T-cell (primary cell): ENCODE measurements around the gene TTLL13. TPM values are rescaled to one million over a fixed set of nuclear protein-coding genes. Genes with fewer than 3 reads are reported as not detected.

Experiments
- ATAC-seq, 4 experiments: fragments of 200-7000 bp in 3 of 4; fragments of 150-1000 bp in 1 of 4; cut with Tn5 transposase; replicated peaks in 1 of 4; 1 replicate in 3 of 4; 2 replicates in 1 of 4; pipeline ENCODE4 v1.10.0; 2021; ENCODE audit warnings: moderate library complexity in 3 of 4, mild to moderate bottlenecking in 2 of 4, moderate number of reproducible peaks in 1 of 4
- CTCF ChIA-PET, 2 donors: fragments of 300-600 bp; sonication (Branson Sonifier 250); formaldehyde crosslinking; loops; one replicate each; lab custom pipeline; 2022; ENCODE audit warnings: antibody characterized with exemption in 2 of 2; lab: Charles Lee
- POLR2A ChIA-PET, 2 donors: fragments of 300-600 bp; sonication (Branson Sonifier 250); formaldehyde crosslinking; loops; one replicate each; lab custom pipeline; 2022; ENCODE audit warnings: antibody characterized with exemption in 2 of 2; lab: Charles Lee
- DNase-seq, 35 experiments: peaks; one replicate each; pipeline versions ENCODE4 v3.0.0 to v3.0.0-alpha.2; 2013 to 2023
- H3K27ac ChIP-seq: one replicate; pipeline ENCODE4 v1.5.1; 2013; ENCODE audit warnings: low read length
- H3K27me3 ChIP-seq, 2 experiments: replicated peaks in 1 of 2; 1 replicate in 1 of 2; 2 replicates in 1 of 2; pipeline versions ENCODE4 v1.6.1 to v1.7.0; 2013; ENCODE audit warnings: low read length in 1 of 2, mixed read lengths in 1 of 2; ENCODE audit not compliant: control insufficient read depth in 2 of 2, insufficient read depth in 2 of 2; ENCODE audit errors: extremely low read depth in 1 of 2
- H3K36me3 ChIP-seq, 2 donors: 1 replicate in 1 of 2; 2 replicates in 1 of 2; pipeline versions ENCODE4 v1.6.1 to v1.7.0; 2013; ENCODE audit warnings: low read length in 1 of 2; ENCODE audit not compliant: control insufficient read depth in 2 of 2, insufficient read depth in 1 of 2; ENCODE audit errors: extremely low read depth in 1 of 2
- H3K4me1 ChIP-seq, 2 experiments: 1 replicate in 1 of 2; 2 replicates in 1 of 2; pipeline versions ENCODE4 v1.6.1 to v1.7.0; 2013; ENCODE audit warnings: low read length in 2 of 2, mixed read lengths in 1 of 2; ENCODE audit not compliant: insufficient read depth in 2 of 2, control insufficient read depth in 1 of 2; ENCODE audit errors: extremely low read depth in 1 of 2
- H3K4me3 ChIP-seq, 2 donors: 1 replicate in 1 of 2; 2 replicates in 1 of 2; pipeline versions ENCODE4 v1.5.1 to v1.7.0; 2013; ENCODE audit warnings: mild to moderate bottlenecking in 2 of 2, low read length in 1 of 2, moderate library complexity in 1 of 2; ENCODE audit not compliant: control insufficient read depth in 1 of 2; ENCODE audit errors: extremely low read depth in 1 of 2
- H3K9me3 ChIP-seq: 2 replicates; pipeline ENCODE4 v1.7.0; 2013
- H3K27ac Mint-ChIP-seq, 2 donors: one replicate each; pipeline ENCODE4 v1.8.0; 2020 to 2021; ENCODE audit warnings: mild to moderate bottlenecking in 2 of 2, mixed read lengths in 2 of 2
- H3K27me3 Mint-ChIP-seq, 2 donors: one replicate each; pipeline ENCODE4 v1.8.0; 2021 to 2022; ENCODE audit warnings: mixed read lengths in 2 of 2
- H3K36me3 Mint-ChIP-seq: one replicate; pipeline ENCODE4 v1.8.0; 2021; ENCODE audit warnings: mixed read lengths
- H3K4me1 Mint-ChIP-seq, 3 donors: one replicate each; pipeline ENCODE4 v1.8.0; 2020 to 2022; ENCODE audit warnings: mixed read lengths in 3 of 3, mild to moderate bottlenecking in 1 of 3
- H3K4me3 Mint-ChIP-seq, 3 donors: one replicate each; pipeline ENCODE4 v1.8.0; 2020 to 2022; ENCODE audit warnings: mild to moderate bottlenecking in 3 of 3, mixed read lengths in 3 of 3, moderate library complexity in 3 of 3
- H3K9me3 Mint-ChIP-seq, 3 donors: one replicate each; pipeline ENCODE4 v1.8.0; 2020 to 2022; ENCODE audit warnings: mixed read lengths in 3 of 3
- WGBS: methylation state at CpG from one replicate; pipeline ENCODE4 v1.1.5; 2013; ENCODE audit warnings: missing lambda C conversion rate; ENCODE audit not compliant: insufficient coverage; 5-methylcytosine and 5-hydroxymethylcytosine counted together
- total RNA-seq, 35 experiments: library from RNA in 6 of 35; stranded (reverse) in 6 of 35; fragments of 120-200 nt in 1 of 35; gene quantifications; one replicate each; pipeline versions ENCODE4 v1.2.1 to v1.2.4 and lab custom pipeline; 2013 to 2026

The TTLL13 gene
- total RNA-seq, 5 donors from 2014 or later (not counting 1 experiment from before 2014, with no cell fraction given), result 0.46 to 1.7 (median 0.70) TPM

DNA sequence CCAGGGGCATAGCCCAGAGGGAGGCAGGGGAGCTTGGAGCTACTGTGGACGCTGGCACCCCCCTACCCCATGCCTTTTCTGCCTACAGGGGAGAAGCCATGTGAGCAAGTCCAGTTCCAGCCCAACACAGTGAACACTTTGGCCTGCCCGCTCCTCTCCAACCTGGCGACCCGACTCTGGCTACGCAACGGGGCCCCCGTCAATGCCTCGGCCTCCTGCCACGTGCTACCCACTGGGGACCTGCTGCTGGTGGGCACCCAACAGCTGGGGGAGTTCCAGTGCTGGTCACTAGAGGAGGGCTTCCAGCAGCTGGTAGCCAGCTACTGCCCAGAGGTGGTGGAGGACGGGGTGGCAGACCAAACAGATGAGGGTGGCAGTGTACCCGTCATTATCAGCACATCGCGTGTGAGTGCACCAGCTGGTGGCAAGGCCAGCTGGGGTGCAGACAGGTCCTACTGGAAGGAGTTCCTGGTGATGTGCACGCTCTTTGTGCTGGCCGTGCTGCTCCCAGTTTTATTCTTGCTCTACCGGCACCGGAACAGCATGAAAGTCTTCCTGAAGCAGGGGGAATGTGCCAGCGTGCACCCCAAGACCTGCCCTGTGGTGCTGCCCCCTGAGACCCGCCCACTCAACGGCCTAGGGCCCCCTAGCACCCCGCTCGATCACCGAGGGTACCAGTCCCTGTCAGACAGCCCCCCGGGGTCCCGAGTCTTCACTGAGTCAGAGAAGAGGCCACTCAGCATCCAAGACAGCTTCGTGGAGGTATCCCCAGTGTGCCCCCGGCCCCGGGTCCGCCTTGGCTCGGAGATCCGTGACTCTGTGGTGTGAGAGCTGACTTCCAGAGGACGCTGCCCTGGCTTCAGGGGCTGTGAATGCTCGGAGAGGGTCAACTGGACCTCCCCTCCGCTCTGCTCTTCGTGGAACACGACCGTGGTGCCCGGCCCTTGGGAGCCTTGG is 21.3 kb upstream of the TTLL13 start:
- DNase-seq (no peak), ATAC-seq (no peak)
- H3K4me1 ChIP-seq, result peaks cover 24 to 42% of the 10 kb centered on the region in 2 experiments
- peaks cover 21 to 67% of the 10 kb centered on the region in 2 donors for H3K36me3 ChIP-seq
- POLR2A ChIA-PET, result interaction anchor here in 1 of 2 donors (0.6 to 1.3 kb wide), 3 partner anchors 8 to 132 kb away, joined by 3 to 5 read pairs (median 3); no protein-coding TSS in a partner anchor
- Mint-ChIP-seq H3K4me1 (peaks cover 43 to 44% (median 44%) of the 10 kb centered on the region in 3 donors), H3K4me3 (peak overlapping the region in 1 of 3 donors; percentile 20), H3K36me3 (peaks cover 35% of the 10 kb centered on the region), H3K9me3 (no peaks in the 10 kb centered on the region), H3K27me3 (no peaks in the 10 kb centered on the region), H3K27ac (peak overlapping the region in 1 of 2 donors; percentile 97)
- CTCF ChIA-PET, result interaction anchor here in 1 of 2 donors (0.6 kb wide), 1 partner anchor 36 kb away, joined by 3 read pairs; no protein-coding TSS in a partner anchor
- WGBS, result 93% methylated on average over 37 of the region's 38 CpGs
- no peak overlapping the region for H3K4me3 ChIP-seq
- no peaks in the 10 kb centered on the region for H3K27me3 ChIP-seq
- H3K27ac ChIP-seq, result peak overlapping the region; percentile 27
- no peaks in the 10 kb centered on the region for H3K9me3 ChIP-seq

DNA sequence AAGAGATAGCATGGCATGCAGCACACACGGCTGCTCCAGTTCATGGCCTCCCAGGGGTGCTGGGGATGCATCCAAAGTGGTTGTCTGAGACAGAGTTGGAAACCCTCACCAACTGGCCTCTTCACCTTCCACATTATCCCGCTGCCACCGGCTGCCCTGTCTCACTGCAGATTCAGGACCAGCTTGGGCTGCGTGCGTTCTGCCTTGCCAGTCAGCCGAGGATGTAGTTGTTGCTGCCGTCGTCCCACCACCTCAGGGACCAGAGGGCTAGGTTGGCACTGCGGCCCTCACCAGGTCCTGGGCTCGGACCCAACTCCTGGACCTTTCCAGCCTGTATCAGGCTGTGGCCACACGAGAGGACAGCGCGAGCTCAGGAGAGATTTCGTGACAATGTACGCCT is 20.4 kb upstream of the TTLL13 start:
- Histone ChIP-seq H3K36me3 (peaks cover 15 to 58% of the 10 kb centered on the region in 2 donors), H3K4me3 (no peak overlapping the region), H3K27me3 (no peaks in the 10 kb centered on the region), H3K27ac (peak overlapping the region; percentile 27), H3K9me3 (no peaks in the 10 kb centered on the region), H3K4me1 (peaks cover 24 to 46% of the 10 kb centered on the region in 2 experiments)
- ChIA-PET POLR2A (no interaction called here), CTCF (no interaction called here)
- Mint-ChIP-seq H3K4me3 (peak overlapping the region in 1 of 3 donors; percentile 20), H3K9me3 (no peaks in the 10 kb centered on the region), H3K36me3 (peaks cover 35% of the 10 kb centered on the region), H3K4me1 (peaks cover 43 to 45% (median 44%) of the 10 kb centered on the region in 3 donors), H3K27ac (peak overlapping the region; percentile 55 to 97), H3K27me3 (no peaks in the 10 kb centered on the region)
- WGBS, result 98% methylated on average over 11 of the region's 15 CpGs
- DNase-seq (no peak), ATAC-seq (no peak)

DNA sequence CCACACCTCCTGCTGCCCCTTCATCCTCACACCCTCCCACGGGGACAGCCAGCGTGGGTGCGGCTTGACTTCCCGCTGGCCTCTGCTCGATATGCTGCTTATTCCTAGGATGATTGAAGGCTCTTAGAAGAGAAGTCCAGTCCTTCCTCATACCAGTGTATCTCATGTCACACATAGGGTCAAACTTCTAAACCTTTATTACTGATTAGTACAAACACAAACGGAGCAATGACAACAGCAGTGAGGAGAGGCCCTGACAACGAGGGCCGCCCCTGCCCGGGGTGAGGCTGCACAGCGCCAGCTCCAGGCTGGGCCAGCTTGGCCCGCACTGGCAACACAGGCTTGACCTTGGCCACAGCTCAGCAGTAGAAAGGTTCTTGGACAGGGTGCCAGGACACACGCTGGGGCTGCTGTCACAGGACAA is 19.3 kb upstream of the TTLL13 start:
- Mint-ChIP-seq H3K27ac (peak overlapping the region; percentile 97 to 98), H3K9me3 (no peaks in the 10 kb centered on the region), H3K4me3 (peak overlapping the region in 2 of 3 donors; percentile 86 to 93), H3K27me3 (no peaks in the 10 kb centered on the region), H3K36me3 (peaks cover 32% of the 10 kb centered on the region), H3K4me1 (peaks cover 53 to 54% (median 53%) of the 10 kb centered on the region in 3 donors)
- peaks cover 32 to 55% of the 10 kb centered on the region in 2 experiments for H3K4me1 ChIP-seq
- 90% methylated on average over 6 of the region's 12 CpGs for WGBS
- peaks cover 10 to 48% of the 10 kb centered on the region in 2 donors for H3K36me3 ChIP-seq
- peak overlapping the region; percentile 92 for H3K27ac ChIP-seq
- POLR2A ChIA-PET, result interaction anchor here in 1 of 2 donors (1.3 kb wide), 1 partner anchor 310 kb away, joined by 3 read pairs; no protein-coding TSS in a partner anchor
- ATAC-seq (no peak), DNase-seq (no peak)
- H3K4me3 ChIP-seq, result peak overlapping the region; percentile 37 to 49
- no peaks in the 10 kb centered on the region for H3K27me3 ChIP-seq
- CTCF ChIA-PET, result interaction anchor here (0.5 to 1.4 kb wide), 4 partner anchors 9 to 112 kb away, joined by 3 to 6 read pairs (median 4); no protein-coding TSS in a partner anchor
- no peaks in the 10 kb centered on the region for H3K9me3 ChIP-seq

DNA sequence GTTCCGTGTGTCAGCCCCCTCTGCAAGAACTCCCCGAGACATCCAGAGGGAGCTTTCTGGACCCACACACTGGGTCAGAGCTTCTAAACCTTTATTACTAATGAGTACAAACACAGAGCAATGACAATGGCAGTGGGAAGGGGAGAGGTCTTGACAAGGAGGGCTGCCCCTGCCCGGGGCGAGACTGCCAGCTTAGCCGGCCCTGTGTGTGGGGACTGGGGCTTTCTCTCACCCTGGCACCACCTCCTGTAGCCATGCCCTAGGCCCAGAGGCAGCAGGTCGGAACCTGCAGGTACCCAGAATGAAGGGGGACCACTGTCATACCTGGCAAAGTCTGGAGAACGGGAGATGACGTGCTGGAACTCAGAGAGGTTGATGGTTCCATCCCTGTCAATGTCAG is 18.7 kb upstream of the TTLL13 start:
- H3K36me3 ChIP-seq, result peaks cover 10 to 42% of the 10 kb centered on the region in 2 donors
- WGBS, result 37% methylated on average over 2 of the region's 8 CpGs
- H3K27me3 Mint-ChIP-seq, result no peaks in the 10 kb centered on the region
- ChIA-PET POLR2A (interaction anchor here in 1 of 2 donors (0.6 to 1.3 kb wide), 4 partner anchors 29 to 309 kb away, joined by 3 to 6 read pairs (median 4); partner anchors contain the start of gene SEMA4B), CTCF (interaction anchor here in 1 of 2 donors (0.8 to 1.4 kb wide), 4 partner anchors 9 to 35 kb away, joined by 3 to 6 read pairs (median 5); partner anchors contain the start of gene NGRN)
- peak overlapping the region; percentile 37 to 60 for H3K4me3 ChIP-seq
- H3K27ac ChIP-seq, result peak overlapping the region; percentile 92
- H3K4me3 Mint-ChIP-seq, result peak overlapping the region; percentile 86 to 93 (median 88)
- peaks cover 32% of the 10 kb centered on the region for H3K36me3 Mint-ChIP-seq
- peaks cover 32 to 57% of the 10 kb centered on the region in 2 experiments for H3K4me1 ChIP-seq
- H3K27ac Mint-ChIP-seq, result peak overlapping the region; percentile 97 to 98
- DNase-seq (no peak), ATAC-seq (no peak)
- H3K9me3 ChIP-seq, result no peaks in the 10 kb centered on the region
- peaks cover 54 to 55% (median 55%) of the 10 kb centered on the region in 3 donors for H3K4me1 Mint-ChIP-seq
- no peaks in the 10 kb centered on the region for H3K27me3 ChIP-seq
- no peaks in the 10 kb centered on the region for H3K9me3 Mint-ChIP-seq

DNA sequence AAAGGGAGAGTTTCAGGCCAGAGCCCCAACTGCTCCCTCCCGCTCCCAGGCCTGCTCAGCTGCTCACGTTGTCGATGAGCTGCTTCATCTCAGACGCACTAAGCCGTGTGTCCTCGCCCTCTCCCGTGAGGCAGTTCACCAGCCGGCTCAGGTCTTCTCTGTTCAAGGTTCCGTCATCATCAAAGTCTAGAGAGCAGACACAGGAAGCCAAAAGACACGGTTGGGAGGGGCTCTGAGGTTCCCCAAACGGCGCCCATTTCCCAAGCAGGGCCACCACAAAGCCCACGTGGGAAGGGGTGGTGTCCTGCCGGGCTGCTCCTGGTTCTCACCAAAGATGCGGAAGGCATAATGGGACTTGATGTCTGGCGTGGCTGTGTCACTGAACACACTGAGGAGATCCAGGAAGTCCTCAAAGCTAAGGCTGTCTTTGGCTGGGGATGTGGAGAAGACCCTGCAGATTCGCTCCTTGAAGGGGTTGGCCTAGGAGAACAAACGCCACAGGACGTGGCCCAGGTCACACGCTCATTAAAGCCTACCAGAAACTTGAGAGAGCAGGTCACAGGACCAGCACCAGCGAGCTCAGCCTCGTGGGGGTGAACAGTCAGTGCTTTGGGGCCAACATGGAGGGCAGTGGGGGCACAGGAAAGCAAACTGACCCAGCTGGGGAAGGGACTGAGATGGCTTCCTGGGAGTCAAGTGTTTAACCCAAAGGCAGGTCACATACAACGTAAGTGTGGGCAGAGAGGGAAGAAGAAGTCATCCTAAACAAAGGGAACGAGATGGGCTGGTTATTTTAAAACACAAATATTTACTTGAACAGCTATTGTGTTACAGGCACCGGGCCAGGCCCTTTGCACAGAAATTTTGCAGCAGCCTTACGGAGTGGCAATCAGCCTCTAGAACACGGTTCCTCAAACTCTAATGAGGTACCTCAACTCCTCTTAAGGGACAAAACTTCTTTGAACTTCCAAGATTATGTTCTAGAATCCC is 18.0 kb upstream of the TTLL13 start:
- WGBS, result 8% methylated on average over 24 of the region's 27 CpGs
- DNase-seq (peak; percentile 55 to 93 (median 82)), ATAC-seq (peak; percentile 64 to 75 (median 66))
- CTCF ChIA-PET, result interaction anchor here in 1 of 2 donors (0.6 to 1.4 kb wide), 8 partner anchors 10 to 491 kb away, joined by 3 to 6 read pairs (median 4); partner anchors contain the start of genes AP3S2 and NGRN
- peaks cover 32 to 57% of the 10 kb centered on the region in 2 experiments for H3K4me1 ChIP-seq
- peak overlapping the region; percentile 97 to 98 for H3K27ac Mint-ChIP-seq
- H3K9me3 Mint-ChIP-seq, result no peaks in the 10 kb centered on the region
- H3K27me3 Mint-ChIP-seq, result no peaks in the 10 kb centered on the region
- peaks cover 55 to 60% (median 58%) of the 10 kb centered on the region in 3 donors for H3K4me1 Mint-ChIP-seq
- H3K27ac ChIP-seq, result peak overlapping the region; percentile 92
- POLR2A ChIA-PET, result interaction anchor here (0.6 to 1.3 kb wide), 7 partner anchors 16 to 308 kb away, joined by 3 to 6 read pairs (median 3); partner anchors contain the start of gene SEMA4B (in 1 of the 2)
- peaks cover 10 to 38% of the 10 kb centered on the region in 2 donors for H3K36me3 ChIP-seq
- peak overlapping the region; percentile 37 to 60 for H3K4me3 ChIP-seq
- H3K27me3 ChIP-seq, result no peaks in the 10 kb centered on the region
- H3K36me3 Mint-ChIP-seq, result peaks cover 32% of the 10 kb centered on the region
- H3K4me3 Mint-ChIP-seq, result peak overlapping the region; percentile 86 to 93 (median 88)
- H3K9me3 ChIP-seq, result no peaks in the 10 kb centered on the region
